HG03196 (cell line): ENCODE results near the gene CHMP2B.
A peak's percentile ranks its signal among the peaks of the same experiment; 100 is the strongest.
"Not testable (repeated sequence)": the region's sequence is repeated elsewhere in the genome, so short reads cannot be mapped to it uniquely, and the experiment has no call there.

Source experiments
- ATAC-seq: cut with Tn5 transposase; IDR thresholded peaks from one replicate; pipeline ENCODE4 v1.9.1; 2021; ENCODE audit not compliant: unreplicated experiment

Gene CHMP2B

DNA sequence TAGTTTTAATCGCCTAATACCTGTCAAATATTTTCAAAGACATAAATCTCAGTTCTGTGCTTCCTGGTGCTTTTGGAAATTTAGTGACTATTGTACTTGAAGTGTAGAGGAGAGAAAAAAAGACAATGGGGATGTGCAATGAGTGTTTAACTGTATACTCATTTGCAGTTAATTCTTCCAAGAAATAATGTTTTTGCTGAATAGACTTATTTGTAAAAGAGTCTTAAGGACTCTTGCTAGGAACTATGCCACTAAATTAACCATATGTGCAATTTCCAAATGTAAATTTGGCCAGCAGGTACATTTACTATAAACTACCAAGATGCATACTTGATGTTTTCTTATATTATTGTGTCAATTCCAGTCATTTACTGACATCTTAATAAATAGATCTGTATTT lies 2.0 kb downstream of the CHMP2B start:
- no peak for ATAC-seq

DNA sequence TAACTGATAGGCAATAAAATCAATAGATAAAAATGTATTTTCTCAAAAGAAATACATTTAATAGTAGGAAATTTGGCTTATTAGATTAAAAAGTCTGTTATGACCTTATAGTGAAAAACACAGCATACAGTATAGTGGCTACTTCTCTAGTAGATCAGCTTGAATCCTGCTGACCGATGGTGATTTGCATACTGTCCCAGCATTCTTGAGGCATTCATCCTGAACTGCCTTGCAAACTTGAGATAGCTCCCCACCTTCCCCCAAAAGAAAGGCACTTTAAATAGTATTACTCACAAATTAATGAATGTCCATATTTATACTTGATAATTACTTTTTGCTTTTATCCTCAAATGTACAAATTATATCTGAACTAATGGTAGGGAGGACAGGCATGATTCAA lies 6.7 kb downstream of the CHMP2B start:
- ATAC-seq: no peak

DNA sequence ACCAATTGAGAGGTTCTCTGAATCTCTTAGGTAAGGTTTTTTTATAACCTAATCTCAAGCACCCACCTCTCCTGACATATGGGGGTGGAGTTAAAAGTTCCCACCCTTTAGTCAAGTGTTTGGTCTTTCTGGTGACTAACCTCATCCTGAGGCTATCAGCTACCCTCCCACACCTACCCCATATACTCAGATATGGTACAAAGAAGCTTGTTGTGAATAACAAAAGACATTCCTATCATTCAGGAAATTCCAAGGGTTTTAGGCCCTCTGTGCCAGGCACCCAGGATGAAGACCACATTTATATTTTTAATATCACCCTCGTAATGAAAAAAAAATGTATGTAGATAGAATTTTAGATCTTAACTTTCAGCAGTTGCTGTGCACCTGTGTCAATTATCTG lies 9.0 kb downstream of the CHMP2B start:
- no peak for ATAC-seq

DNA sequence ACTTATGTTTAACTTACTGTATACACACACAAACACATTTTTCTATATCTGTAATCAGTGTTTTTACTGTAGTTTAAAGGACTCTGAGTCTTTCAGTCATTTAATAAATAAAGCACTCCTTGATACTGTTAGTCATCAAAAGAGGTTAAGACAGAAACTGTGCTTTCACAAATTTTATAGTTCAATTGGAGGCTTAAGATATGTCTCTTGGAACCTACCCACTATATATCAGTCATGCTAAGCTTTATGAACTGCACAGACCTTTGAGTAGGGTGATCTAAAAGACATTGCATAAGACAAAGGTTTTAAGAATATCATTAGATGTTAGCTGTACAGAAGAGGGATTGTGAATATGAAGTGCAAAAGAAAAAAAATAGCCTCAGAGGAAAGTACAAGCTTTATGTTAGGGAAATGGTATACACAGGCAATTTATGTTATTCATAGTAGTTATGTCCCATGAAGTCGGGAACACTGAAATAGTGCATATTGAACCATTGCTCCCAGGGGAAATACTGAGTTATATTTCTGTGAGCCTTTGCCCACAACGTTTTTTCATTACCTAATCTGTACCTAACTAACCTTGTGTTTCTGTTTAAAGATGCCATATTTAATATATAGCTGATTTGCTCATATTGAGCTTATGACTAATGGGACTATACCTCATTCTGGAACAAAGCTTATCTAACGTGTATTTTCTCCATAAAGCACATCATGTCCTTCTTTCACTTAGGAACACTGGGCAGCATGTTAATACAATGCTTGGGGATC lies 19.7 kb downstream of the CHMP2B start:
- no peak for ATAC-seq

DNA sequence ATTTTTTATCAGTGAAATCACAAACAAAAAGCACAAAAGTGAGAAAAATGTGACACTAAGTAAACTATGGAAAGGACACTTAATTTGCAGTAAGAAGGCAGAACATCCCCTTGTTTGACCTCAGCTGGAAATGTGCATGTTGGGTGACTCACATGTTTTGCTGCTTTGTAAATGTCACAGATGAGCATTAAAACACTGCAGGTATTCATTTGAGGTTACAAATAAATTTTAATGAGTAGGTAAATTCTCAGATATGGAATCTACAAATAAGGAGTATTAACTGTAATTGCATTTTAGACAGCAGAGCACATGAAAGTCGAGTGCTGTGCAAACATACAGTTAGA lies 20.3 kb downstream of the CHMP2B start:
- ATAC-seq: no peak

DNA sequence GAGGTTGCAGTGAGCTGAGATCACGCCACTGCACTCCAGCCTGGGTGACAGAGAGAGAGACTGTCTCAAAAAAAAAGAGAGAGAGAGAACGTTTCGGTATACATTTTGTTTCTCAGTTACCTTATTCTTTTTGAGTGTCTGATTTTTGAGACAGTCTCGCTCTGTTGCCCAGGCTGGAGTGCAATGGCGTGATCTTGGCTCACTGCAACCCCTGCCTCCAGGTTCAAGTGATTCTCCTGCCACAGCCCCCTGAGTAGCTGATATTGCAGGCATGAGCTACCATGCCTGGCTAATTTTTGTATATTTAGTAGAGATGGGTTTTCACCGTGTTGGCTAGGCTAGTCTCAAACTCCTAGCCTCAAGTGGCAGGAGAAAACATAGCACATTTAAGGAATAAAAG lies 21.1 kb downstream of the CHMP2B start:
- not testable (repeated sequence) for ATAC-seq

DNA sequence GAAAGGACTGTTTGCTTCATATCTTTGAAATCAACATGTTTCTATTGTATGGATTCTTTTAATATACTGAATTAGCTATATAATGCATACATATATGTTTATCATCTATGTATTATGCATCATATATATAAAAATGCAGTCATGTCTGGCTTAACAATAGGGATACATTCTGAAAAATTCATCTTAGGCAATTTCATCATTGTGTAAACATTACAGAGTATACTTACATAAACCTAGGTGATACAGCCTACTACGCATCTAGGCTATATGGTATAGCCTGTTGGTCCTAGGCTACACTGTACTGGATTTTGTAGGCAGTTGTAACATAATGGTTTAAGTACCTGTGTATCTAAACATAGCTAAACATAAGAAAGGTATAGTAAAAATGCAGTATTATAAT lies 21.7 kb downstream of the CHMP2B start:
- no peak for ATAC-seq

DNA sequence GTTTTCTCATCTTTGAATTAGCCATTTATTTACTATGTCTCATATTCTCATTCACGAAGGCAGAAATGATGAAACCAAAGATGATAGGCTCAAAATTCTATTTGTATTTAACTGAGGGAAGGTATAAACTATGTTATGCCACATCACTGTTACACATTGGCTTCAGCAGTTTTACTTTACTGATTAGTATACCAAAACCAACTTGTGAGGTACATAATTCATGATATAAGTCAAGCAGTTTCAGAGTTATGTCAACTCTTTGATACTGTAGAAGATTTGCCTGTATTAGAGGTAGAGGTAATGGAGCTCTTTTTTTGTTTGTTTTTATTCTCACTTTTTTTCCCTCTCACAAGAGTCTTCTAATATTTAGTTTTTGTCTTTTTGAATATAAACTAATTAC lies 22.9 kb downstream of the CHMP2B start:
- ATAC-seq: no peak

DNA sequence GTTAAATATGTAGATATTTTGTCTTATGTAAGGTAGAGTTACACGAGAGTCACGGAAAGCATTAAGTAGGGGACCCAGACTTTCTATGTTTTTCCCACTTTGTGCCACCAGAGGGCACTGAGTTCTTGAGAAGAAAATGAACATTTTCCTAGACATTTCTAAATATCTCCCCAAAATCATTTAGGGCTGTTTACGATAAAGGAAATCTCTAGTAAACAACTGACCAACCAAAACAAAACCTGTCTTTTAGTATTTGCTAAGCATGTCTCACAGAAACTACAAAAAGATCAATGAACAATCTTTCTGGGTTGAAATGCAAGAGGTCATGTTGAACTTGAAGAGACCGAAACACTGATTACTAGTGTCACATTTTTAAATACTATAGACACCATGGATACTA lies 33.2 kb downstream of the CHMP2B start:
- no peak for ATAC-seq

DNA sequence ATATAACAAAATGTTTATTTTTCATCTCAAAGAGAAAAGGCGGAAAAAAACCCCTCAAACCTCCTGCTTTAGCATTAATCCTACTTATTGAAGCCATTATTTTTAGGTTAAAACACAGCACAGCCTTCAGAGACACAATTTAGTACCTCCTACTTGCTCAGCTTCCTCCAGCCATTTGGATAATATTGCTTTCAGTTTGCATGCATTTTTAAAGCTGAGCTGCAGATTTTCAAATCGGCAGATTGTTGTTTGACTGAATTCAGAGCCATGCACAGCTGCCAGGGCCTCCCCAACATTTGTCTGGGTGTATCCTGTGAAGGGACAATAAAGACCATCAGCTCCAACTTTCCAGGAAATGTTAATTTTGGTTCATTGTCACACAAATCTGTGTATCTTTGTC lies 34.8 kb downstream of the CHMP2B start:
- ATAC-seq: no peak

DNA sequence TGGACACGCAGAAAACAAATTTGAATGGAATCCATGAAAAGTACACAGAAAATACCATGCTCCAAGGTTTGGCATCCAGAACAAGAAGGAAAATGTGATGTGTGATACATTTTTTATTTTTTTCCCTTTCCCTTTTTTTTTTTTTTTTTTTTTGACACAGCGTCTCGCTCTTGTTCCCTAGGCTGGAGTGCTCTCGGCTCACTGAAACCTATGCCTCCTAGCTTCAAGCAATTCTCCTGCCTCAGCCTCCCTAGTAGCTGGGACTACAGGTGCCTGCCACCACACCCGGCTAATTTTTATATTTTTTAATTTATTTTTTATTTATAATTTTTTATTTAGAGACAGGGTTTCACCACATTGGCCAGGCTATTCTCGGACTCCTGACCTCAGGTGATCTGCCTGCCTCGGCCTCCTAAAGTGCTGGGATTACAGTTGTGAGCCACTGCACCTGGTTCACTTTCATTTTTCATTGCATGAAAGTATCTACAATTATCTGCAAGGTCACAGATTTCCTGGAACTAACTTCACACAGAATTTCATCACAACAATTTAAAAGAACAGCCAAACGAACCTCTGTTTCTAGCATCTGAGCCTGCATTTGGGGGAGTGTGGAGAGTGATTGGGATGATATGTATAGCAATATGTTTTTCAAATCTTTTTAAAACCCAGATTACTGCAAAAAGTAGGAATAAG lies 41.0 kb downstream of the CHMP2B start:
- no peak for ATAC-seq

DNA sequence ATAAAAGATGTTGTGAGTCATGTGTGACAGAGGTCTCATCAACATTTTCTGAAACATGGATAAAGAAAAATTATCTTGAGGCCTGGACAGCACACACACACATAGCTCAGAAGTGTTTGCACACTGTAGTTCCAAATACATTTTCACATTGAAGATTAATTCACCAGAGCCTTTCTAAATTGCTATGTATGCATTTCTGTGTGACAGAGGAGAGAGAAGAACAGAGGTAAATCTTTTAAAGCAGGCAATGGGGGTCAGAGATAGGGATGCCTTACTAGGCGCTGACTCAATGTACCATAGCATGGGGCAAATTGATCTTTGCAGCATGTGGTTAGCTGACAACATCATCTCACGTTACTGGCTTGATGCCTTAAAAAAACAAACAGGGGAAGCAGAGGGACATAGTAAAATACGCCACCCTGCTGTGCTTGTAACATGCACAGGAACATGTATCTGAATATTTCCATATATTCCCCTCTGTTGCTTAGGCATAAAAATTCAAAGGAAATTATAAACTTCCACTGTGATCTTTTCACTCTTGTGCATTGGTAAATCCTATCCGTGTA lies 41.6 kb downstream of the CHMP2B start:
- no peak for ATAC-seq

DNA sequence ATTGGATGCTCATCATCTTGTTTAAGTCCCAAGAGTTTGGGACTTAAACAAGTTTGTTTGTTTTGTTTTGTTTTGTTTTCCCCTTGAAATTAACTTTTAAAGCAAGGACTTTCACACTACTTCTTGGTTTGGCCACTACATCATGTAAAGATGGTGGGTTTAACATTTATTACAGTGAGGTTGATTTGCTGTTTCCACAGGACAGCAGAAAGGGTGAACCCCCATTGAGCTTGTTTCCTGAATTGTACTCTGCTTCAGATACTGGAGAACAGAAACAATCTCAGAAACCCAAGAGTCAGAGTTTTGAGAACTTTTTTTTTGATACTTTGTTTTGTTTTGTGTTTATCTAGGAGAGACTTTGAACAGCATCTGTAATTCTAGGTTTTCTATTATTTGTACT lies 42.6 kb downstream of the CHMP2B start:
- ATAC-seq: no peak

DNA sequence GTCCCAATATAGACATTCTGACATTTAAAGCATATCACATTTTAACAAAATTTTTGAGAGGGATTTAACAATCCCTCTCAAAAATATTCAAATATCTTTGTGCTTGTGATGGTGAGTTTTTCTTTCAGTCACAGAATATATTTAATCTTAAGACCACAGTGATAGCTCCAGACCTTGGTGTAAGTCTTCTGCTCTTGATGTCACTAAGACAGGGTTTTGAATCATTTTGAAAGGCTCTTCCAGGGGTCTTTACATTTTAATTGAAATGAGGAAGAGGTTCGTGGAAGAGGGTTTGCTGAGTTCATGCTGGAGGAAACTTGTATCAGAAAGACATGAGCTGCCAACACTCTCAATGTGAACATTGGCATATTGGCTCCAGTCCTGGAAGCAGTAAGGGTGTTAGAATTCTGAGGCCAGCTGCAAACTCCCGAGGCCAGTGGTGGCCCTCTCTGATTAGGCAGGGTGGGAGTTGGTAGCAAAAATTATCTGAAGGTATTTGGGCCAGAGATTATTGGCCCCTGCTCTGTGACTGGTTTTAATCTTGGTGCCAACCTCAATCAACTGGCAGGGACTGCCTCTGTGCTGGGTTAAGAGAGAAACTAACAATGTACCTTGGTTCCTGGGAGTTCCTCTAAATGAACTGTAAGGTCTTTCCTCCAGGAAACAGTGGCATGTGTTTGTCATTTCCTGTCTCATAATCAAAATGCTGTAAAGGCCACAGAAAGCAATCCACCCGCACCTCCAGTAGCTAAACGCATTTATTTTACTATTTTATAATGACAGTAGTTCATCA lies 44.0 kb downstream of the CHMP2B start:
- no peak for ATAC-seq

DNA sequence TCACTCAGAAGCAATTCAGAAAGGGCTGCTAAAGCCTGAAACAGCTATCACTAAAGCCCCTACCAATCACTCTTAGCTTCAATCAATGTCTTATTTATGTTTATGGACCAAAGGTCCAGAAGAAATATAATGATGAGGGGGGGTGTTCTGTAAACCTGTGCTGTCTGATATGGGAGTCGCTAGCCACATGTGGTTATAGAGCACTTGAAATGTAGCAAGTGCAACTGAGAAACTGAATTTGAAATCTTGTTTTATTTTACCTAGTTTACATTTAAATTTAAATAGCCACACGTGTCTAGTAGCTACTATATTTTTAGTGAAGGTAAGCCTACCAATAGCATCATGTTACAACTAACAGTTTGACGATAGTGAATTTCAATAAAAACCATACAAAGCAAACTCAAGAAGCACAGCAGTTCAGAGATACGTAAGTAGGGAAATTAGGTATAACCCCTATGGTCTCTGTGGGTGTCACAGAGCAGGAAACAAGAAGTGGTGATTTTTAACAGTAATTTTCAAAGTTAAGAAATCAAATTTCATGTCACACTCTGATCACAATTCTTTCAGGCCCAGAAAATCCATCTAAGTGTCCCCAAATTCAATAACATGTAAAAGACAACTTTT lies 45.7 kb downstream of the CHMP2B start:
- peak; percentile 63 for ATAC-seq

DNA sequence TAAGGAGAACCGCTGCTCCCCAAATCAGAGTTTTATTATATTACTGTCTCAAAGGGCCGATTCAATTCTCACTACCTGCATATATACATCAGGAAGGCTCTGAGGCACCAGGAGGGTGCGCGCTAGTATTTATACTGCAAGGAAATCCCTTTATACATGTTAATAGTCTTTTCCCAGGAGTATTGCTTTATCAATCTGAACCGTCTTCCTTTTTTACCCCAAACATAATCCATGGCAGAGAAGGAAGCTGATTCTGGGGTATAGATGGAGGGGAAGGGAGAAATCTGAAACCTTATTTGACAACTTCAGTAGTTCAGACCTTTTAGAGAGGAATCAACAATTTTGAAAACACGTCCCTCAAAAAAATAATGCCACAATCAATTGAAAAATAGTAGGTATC lies 49.4 kb downstream of the CHMP2B start, which contains the start of gene POU1F1:
POU1F1 (minus strand) TSS at position 101 of the 400 bp plus-strand sequence. CDS start 122 bp downstream, outside the sequence.
- ATAC-seq: no peak

DNA sequence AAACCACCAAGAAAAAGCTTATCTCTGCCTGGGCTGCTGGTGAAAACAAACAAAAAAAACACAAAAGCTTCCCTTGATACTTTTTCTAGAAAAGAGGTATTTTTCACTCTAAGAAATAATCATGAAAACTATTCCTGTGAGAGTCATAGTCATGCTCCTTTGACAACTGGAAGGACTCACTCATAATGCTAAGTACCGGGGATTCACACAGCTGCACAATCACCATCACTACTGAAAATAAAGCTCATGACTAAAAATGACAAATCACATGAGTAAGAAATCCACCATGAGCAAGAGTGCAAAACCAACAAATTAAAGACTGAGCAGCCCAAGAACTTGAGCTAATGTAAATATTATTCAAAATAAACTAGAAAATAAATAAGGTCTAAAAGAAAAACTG lies 59.9 kb downstream of the CHMP2B start:
- no peak for ATAC-seq

DNA sequence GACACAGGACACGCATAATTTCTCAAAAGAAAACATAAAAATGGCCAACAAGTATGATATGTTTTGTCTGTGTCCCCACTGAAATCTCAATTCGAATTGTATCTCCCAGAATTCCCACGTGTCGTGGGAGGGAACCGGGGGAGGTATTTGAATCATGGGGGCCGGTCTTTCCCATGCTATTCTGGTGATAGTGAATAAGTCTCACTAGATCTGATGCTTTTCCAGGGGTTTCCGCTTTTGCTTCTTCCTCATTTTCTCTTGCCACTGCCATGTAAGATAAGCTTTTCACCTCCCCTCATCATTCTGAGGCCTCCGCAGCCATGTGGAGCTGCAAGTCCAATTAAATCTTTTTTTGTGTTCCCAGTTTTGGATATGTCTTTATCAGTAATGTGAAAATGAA lies 61.3 kb downstream of the CHMP2B start:
- ATAC-seq: no peak

DNA sequence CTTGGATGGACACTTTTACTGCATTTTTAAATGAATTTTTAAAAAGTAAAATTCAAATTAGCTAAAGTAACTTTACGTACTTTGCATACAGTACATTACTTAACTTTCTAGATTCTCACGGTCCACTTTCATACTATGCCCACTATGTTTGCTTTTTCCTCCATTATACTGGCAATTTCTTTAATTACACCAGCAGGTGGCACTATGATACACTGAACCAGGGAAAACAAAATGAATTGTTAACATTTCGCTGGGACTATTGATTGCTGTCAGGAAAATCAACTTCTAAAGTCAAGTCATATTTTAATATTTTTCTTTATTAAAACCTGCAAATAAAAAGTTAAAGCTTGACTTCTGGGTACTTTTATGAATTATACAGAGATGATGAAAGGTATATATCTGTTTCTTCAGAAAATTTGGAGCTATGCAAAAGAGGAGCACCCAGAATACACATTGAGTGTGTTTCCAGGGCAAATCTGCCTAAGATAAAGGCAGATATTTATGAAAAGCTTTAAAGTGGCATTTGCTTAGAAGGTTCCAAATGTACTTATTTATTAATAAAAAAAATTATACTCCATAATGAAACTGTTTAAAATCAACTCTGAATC lies 71.1 kb downstream of the CHMP2B start:
- ATAC-seq: no peak

DNA sequence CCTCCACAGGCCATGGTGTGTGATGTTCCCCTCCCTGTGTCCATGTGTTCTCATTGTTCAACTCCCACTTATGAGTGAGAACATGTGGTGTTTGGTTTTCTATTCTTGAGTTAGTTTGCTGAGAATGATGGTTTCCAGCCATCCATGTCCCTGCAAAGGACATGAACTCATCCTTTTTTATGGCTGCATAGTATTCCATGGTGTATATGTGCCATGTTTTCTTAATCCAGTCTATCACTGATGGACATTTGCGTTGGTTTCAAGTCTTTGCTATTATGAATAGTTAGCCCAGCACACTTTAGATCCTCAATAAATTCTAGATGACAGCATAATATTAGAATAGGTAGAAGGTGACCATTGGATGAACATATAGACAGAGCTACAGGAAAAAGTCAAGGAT lies 77.9 kb downstream of the CHMP2B start:
- ATAC-seq: not testable (repeated sequence)
